Liver (tissue), 9 donors: ENCODE measurements around the gene PSMB8. TPM values are rescaled to one million over a fixed set of nuclear protein-coding genes. Genes with fewer than 3 reads are reported as not detected.
A peak's percentile ranks its signal among the peaks of the same experiment; 100 is the strongest.

ENCODE experiments used
- DNase-seq: peaks from one replicate; pipeline ENCODE4 v3.0.0-alpha.2; 2017; ENCODE audit warnings: low spot score
- H3K27ac ChIP-seq, 2 donors: one replicate each; pipeline ENCODE4 v1.7.0; 2013; ENCODE audit warnings: inconsistent platforms in 2 of 2, low read length in 2 of 2, control low read depth in 1 of 2, low read depth in 1 of 2, mild to moderate bottlenecking in 1 of 2
- H3K27me3 ChIP-seq, 4 donors: one replicate each; pipeline versions ENCODE4 v1.6.1 to v1.7.0; 2013; ENCODE audit warnings: low read length in 3 of 4, inconsistent platforms in 1 of 4, mild to moderate bottlenecking in 1 of 4, moderate library complexity in 1 of 4; ENCODE audit not compliant: control insufficient read depth in 4 of 4, insufficient read depth in 4 of 4
- H3K36me3 ChIP-seq, 4 donors: one replicate each; pipeline versions ENCODE4 v1.6.1 to v1.7.0; 2013; ENCODE audit warnings: low read length in 3 of 4, mild to moderate bottlenecking in 3 of 4, low read depth in 1 of 4, moderate library complexity in 1 of 4; ENCODE audit not compliant: control insufficient read depth in 4 of 4, insufficient read depth in 3 of 4
- H3K4me1 ChIP-seq, 4 donors: one replicate each; pipeline versions ENCODE4 v1.6.1 to v1.7.0; 2013; ENCODE audit warnings: low read length in 3 of 4, mild to moderate bottlenecking in 3 of 4, moderate library complexity in 1 of 4; ENCODE audit not compliant: control insufficient read depth in 4 of 4, insufficient read depth in 4 of 4
- H3K4me3 ChIP-seq, 3 donors: one replicate each; pipeline versions ENCODE4 v1.6.1 to v1.7.0; 2013; ENCODE audit warnings: low read length in 3 of 3, control low read depth in 1 of 3, low read depth in 1 of 3, mild to moderate bottlenecking in 1 of 3
- H3K9ac ChIP-seq, 2 donors: one replicate each; pipeline ENCODE4 v1.7.0; 2013; ENCODE audit warnings: low read length in 2 of 2, mild to moderate bottlenecking in 2 of 2, moderate library complexity in 2 of 2, control low read depth in 1 of 2, low read depth in 1 of 2
- H3K9me3 ChIP-seq, 4 donors: one replicate each; pipeline versions ENCODE4 v1.6.1 to v1.7.0; 2013; ENCODE audit warnings: low read length in 3 of 4; ENCODE audit not compliant: control insufficient read depth in 4 of 4
- EGR1 ChIP-seq, 2 donors: IDR thresholded peaks; 2 replicates each; pipeline ENCODE4 v1.6.1; 2016 to 2018; ENCODE audit warnings: antibody characterized with exemption in 2 of 2, low read depth in 2 of 2
- GABPA ChIP-seq, 2 donors: IDR thresholded peaks in 1 of 2; conservative IDR thresholded peaks in 1 of 2; 2 replicates each; pipeline ENCODE4 v1.6.1; 2016; ENCODE audit warnings: antibody characterized with exemption in 2 of 2, mild to moderate bottlenecking in 1 of 2, moderate library complexity in 1 of 2
- JUND ChIP-seq, 2 donors: IDR thresholded peaks; 2 replicates each; pipeline ENCODE4 v1.6.1; 2016; ENCODE audit warnings: antibody characterized with exemption in 2 of 2
- NR2F2 ChIP-seq: IDR thresholded peaks from 2 replicates; pipeline ENCODE4 v1.6.1; 2016; ENCODE audit warnings: antibody characterized with exemption
- RAD21 ChIP-seq, 2 donors: IDR thresholded peaks; 2 replicates each; pipeline ENCODE4 v1.6.1; 2016; ENCODE audit warnings: antibody characterized with exemption in 2 of 2, mild to moderate bottlenecking in 2 of 2
- RXRA ChIP-seq, 2 donors: IDR thresholded peaks; 2 replicates each; pipeline ENCODE4 v1.6.1; 2017 to 2018; ENCODE audit warnings: antibody characterized with exemption in 2 of 2, mild to moderate bottlenecking in 1 of 2
- SP1 ChIP-seq: IDR thresholded peaks from 2 replicates; pipeline ENCODE4 v1.6.1; 2018; ENCODE audit warnings: antibody characterized with exemption, mild to moderate bottlenecking
- TAF1 ChIP-seq: conservative IDR thresholded peaks from 2 replicates; pipeline ENCODE4 v1.6.1; 2016; ENCODE audit warnings: antibody characterized with exemption, mild to moderate bottlenecking
- ZBTB33 ChIP-seq: IDR thresholded peaks from 2 replicates; pipeline ENCODE4 v1.6.1; 2016; ENCODE audit warnings: antibody characterized with exemption
- WGBS: extraction: QIAGEN DNeasy Blood & Tissue Kit; methylation state at CpG from one replicate; pipeline ENCODE4 v1.1.7; 2013; 5-methylcytosine and 5-hydroxymethylcytosine counted together
- polyA plus RNA-seq, 2 donors: library from polyadenylated mRNA; stranded (reverse) in 1 of 2; unstranded in 1 of 2; fragments of 200-250 nt in 1 of 2; fragments of >200 nt in 1 of 2; fragmentation: Nextera tagmentation in 1 of 2; extraction: Ambion mirVana in 1 of 2; gene quantifications; one replicate each; pipeline versions ENCODE4 v1.2.1 to v1.2.3, GENCODE V29; 2013 to 2015
- total RNA-seq, 2 donors: library from RNA; depleted of rRNA; stranded (reverse); fragments of >200 nt; gene quantifications; one replicate each; pipeline ENCODE4 v1.2.3, GENCODE V29; 2014
- TF ChIP-seq, protein P1 (sequence below): fragments of 150-350 bp; IDR thresholded peaks from 2 replicates; pipeline ENCODE4 v1.5.1; 2017; ENCODE audit warnings: improper control_type of control experiment, low read depth, low read length; ENCODE audit not compliant: missing input control
- donor health status: healthy.
- donor health status: healthy.
- donor health status: healthy.
- donor health status: healthy.
- donor health status: healthy.

The PSMB8 gene
- total and polyA plus RNA-seq, 4 donors, result 19.9 to 75.1 (median 44.0) TPM

GRCh38 chr6:32886681-32887383 is 43.0 kb upstream of the PSMB8 start:
- Histone ChIP-seq H3K4me3 (no peak overlapping the region), H3K9ac (no peak overlapping the region), H3K27me3 (no peaks in the 10 kb centered on the region), H3K4me1 (peaks cover 0 to 2% (median 0%) of the 10 kb centered on the region in 4 donors), H3K36me3 (no peaks in the 10 kb centered on the region), H3K9me3 (no peaks in the 10 kb centered on the region), H3K27ac (no peak overlapping the region)
- no peak for DNase-seq
- WGBS, result 53% methylated on average over 3 of the region's 3 CpGs
- TF ChIP-seq GABPA (IDR thresholded peaks at IDR 0.05 in 1 of 2, conservative IDR thresholded peaks at IDR 0.05 in 1 of 2) (no peak), NR2F2 (no peak), JUND (IDR thresholded peaks at IDR 0.05) (no peak), TAF1 (no peak), RAD21 (IDR thresholded peaks at IDR 0.05) (no peak), EGR1 (IDR thresholded peaks at IDR 0.05; ENCODE audit: low read depth in 2 of 2) (no peak), RXRA (IDR thresholded peaks at IDR 0.05) (no peak), SP1 (no peak), ZBTB33 (no peak)
- TF ChIP-seq, protein P1, sequence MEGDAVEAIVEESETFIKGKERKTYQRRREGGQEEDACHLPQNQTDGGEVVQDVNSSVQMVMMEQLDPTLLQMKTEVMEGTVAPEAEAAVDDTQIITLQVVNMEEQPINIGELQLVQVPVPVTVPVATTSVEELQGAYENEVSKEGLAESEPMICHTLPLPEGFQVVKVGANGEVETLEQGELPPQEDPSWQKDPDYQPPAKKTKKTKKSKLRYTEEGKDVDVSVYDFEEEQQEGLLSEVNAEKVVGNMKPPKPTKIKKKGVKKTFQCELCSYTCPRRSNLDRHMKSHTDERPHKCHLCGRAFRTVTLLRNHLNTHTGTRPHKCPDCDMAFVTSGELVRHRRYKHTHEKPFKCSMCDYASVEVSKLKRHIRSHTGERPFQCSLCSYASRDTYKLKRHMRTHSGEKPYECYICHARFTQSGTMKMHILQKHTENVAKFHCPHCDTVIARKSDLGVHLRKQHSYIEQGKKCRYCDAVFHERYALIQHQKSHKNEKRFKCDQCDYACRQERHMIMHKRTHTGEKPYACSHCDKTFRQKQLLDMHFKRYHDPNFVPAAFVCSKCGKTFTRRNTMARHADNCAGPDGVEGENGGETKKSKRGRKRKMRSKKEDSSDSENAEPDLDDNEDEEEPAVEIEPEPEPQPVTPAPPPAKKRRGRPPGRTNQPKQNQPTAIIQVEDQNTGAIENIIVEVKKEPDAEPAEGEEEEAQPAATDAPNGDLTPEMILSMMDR, result no peak

DNA sequence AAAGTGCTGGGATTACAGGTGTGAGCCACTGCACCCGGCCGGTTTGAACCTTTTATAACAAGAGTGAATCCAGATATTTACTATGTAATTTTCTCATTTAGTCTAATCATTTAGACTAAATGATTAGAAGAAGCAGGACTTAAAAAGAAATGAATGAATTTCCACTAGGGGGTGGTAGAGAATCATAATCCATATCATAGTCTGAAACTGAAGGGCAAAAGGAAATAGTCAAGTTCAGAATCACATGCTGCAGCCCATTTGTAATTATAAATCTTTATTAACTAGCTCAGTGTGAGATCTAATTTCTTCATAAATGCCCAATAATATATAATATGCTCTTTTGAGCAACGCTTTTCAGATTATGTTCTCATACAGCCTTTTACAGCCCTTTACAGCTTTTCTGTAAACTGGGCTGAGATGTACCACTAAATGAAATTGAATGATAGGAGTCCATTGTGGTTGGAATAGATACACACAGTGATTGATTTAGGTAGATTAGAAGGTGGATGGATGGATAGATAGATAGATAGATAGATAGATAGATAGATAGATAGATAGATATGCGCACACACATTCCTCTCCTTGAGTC is 41.9 kb upstream of the PSMB8 start:
- Histone ChIP-seq H3K27ac (no peak overlapping the region), H3K9ac (peak overlapping the region in 1 of 2 donors; percentile 28), H3K9me3 (no peaks in the 10 kb centered on the region), H3K4me3 (no peak overlapping the region), H3K4me1 (peaks cover 0 to 2% (median under 1%) of the 10 kb centered on the region in 4 donors), H3K27me3 (no peaks in the 10 kb centered on the region), H3K36me3 (no peaks in the 10 kb centered on the region)
- WGBS, result 36% methylated on average over 4 of the region's 4 CpGs
- TF ChIP-seq, protein P1, result peak; percentile 59
- peak; percentile 84 to 88 for TF ChIP-seq RAD21 (IDR thresholded peaks at IDR 0.05)
- no peak for TF ChIP-seq JUND (IDR thresholded peaks at IDR 0.05)
- no peak for TF ChIP-seq EGR1 (IDR thresholded peaks at IDR 0.05; ENCODE audit: low read depth in 2 of 2)
- no peak for DNase-seq
